ENCODE results near the gene MRTO4. TPM values are rescaled to one million over a fixed set of nuclear protein-coding genes. Genes with fewer than 3 reads are reported as not detected.

The MRTO4 gene
- polyA plus RNA-seq, 1 of the 3 experiments (the other 2 are of a cell fraction) = 48.4 TPM

DNA sequence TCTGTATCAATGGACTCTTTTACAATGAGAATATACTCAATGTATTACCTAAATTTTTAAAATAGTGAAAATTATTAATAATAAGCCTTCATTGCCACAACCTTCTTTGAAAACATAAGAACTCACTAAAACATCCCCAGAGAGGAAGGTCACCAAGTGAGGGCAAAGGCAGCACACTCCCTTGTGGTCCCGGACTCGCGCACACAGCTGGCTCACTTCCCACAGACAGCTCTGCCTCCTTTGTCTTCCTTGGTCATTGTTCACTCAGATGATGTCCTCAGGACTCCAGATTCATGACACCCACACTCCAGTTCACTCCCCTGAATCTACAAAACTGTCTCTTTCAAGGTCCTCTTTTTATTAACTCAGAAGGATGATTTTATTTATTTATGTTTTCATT, 22.4 kb upstream of the MRTO4 start (continued):
- TF ChIP-seq USF2 (IDR thresholded peaks at IDR 0.05; ENCODE audit: borderline replicate concordance, low read depth, low read length) (no peak), RCOR1 (IDR thresholded peaks at IDR 0.05; ENCODE audit: low read length) (no peak), FOSL2 (IDR thresholded peaks at IDR 0.05; ENCODE audit: borderline replicate concordance, low read depth) (no peak)

GRCh38 chr1:19229828-19230325, 21.7 kb upstream of the MRTO4 start:
- Histone ChIP-seq H3K4me2 (no peak overlapping the region), H3F3A (replicated peaks; ENCODE audit: insufficient read depth) (no peaks in the 10 kb centered on the region), H4K20me1 (ENCODE audit: insufficient read depth) (no peaks in the 10 kb centered on the region), H3K36me3 (replicated peaks in 1 of 2; ENCODE audit: control insufficient read depth in 1 of 2, insufficient read depth in 2 of 2, low read length in 1 of 2) (peaks cover 44 to 55% of the 10 kb centered on the region in 2 experiments), H3K9me2 (no peaks in the 10 kb centered on the region), H2AFZ (ENCODE audit: low read depth) (no peak overlapping the region), H3K27me3 (ENCODE audit: insufficient read depth) (no peaks in the 10 kb centered on the region), H3K4me3 (ENCODE audit: low read depth in 2 of 2, low read length in 1 of 2) (no peak overlapping the region), H3K4me1 (ENCODE audit: control insufficient read depth in 1 of 2, insufficient read depth in 2 of 2, low read depth in 1 of 2, low read length in 1 of 2) (no peaks in the 10 kb centered on the region), H3K9ac (no peak overlapping the region), H3K79me2 (ENCODE audit: insufficient read depth) (peaks cover 5% of the 10 kb centered on the region; the same call in 1 of the 2 replicates), H3K27ac (ENCODE audit: low read depth in 2 of 2, low read length in 1 of 2) (no peak overlapping the region), H3K9me3 (no peaks in the 10 kb centered on the region)
- ChIA-PET POLR2A (no interaction called here), CTCF (interaction anchor here (1.1 kb wide), 1 partner anchor 11 kb away, joined by 3 read pairs; no protein-coding TSS in a partner anchor)
- DNase-seq = no peak
- 88% methylated on average over 4 of the region's 6 CpGs for WGBS (ENCODE audit: low lambda C conversion rate)
- TF ChIP-seq USF2 (IDR thresholded peaks at IDR 0.05; ENCODE audit: borderline replicate concordance, low read depth, low read length) = no peak
- no peak for TF ChIP-seq YY1 (IDR thresholded peaks at IDR 0.05; ENCODE audit: low read depth)
- no peak for TF ChIP-seq GATA2 (CRISPR knock-in tag; IDR thresholded peaks at IDR 0.05)
- no peak for TF ChIP-seq ZBTB33 (IDR thresholded peaks at IDR 0.05; ENCODE audit: borderline replicate concordance, low read depth)
- TF ChIP-seq RXRA (IDR thresholded peaks at IDR 0.05; ENCODE audit: borderline replicate concordance, low read depth) = no peak
- no peak for TF ChIP-seq EZH2phosphoT487 (IDR thresholded peaks at IDR 0.05; ENCODE audit: borderline replicate concordance, low read depth)
- TF ChIP-seq, protein P1, sequence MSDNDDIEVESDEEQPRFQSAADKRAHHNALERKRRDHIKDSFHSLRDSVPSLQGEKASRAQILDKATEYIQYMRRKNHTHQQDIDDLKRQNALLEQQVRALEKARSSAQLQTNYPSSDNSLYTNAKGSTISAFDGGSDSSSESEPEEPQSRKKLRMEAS (IDR thresholded peaks at IDR 0.05; ENCODE audit: low read depth) = no peak
- no peak for TF ChIP-seq MEF2A (IDR thresholded peaks at IDR 0.05; ENCODE audit: borderline replicate concordance, low read depth)
- TF ChIP-seq NFIC (IDR thresholded peaks at IDR 0.05; ENCODE audit: borderline replicate concordance) = no peak
- TF ChIP-seq FOSL2 (IDR thresholded peaks at IDR 0.05; ENCODE audit: borderline replicate concordance, low read depth) = no peak
- TF ChIP-seq, protein P2, sequence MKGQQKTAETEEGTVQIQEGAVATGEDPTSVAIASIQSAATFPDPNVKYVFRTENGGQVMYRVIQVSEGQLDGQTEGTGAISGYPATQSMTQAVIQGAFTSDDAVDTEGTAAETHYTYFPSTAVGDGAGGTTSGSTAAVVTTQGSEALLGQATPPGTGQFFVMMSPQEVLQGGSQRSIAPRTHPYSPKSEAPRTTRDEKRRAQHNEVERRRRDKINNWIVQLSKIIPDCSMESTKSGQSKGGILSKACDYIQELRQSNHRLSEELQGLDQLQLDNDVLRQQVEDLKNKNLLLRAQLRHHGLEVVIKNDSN (IDR thresholded peaks at IDR 0.05; ENCODE audit: borderline replicate concordance, low read depth) = no peak
- TF ChIP-seq TEAD4 (IDR thresholded peaks at IDR 0.05; ENCODE audit: borderline replicate concordance, insufficient read depth) = no peak
- no peak for TF ChIP-seq REST (IDR thresholded peaks at IDR 0.05; ENCODE audit: low read depth, low read length)
- no peak for TF ChIP-seq ELF1 (IDR thresholded peaks at IDR 0.05)
- TF ChIP-seq RCOR1 (IDR thresholded peaks at IDR 0.05; ENCODE audit: low read length) = no peak
- TF ChIP-seq CHD2 (IDR thresholded peaks at IDR 0.05; ENCODE audit: low read length, partially characterized antibody) = no peak
- TF ChIP-seq IRF3 (IDR thresholded peaks at IDR 0.05; ENCODE audit: low read depth, low read length) = no peak
- no peak for TF ChIP-seq CTCF (IDR thresholded peaks at IDR 0.05)

All from SK-N-SH (cell line).